ENCODE measurements around the gene MAML3.

The MAML3 gene

DNA sequence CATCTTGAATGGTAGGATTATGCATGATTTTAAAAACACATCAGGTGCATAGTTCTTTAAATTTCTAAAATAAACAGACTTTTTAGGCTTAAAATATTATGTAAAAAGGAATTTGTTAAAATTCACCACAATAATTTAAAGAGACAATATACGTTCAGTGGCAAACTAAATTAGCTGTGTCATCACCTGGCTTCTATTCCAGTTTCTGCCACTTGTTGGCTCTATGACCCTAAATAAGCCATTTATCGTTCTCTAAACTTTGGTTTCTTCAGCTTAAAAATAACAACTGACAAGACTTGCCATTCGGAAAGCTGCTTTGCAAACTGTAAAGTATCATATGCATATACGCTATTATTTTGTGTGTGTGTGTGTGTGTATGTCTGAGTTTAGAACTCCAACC is 347.1 kb downstream of the MAML3 start:
- WGBS = 91% methylated on average over 1 of the region's 4 CpGs
- H3K9me3 ChIP-seq (ENCODE audit: control insufficient read depth, low read length) = peaks cover 11% of the 10 kb centered on the region
- no peak overlapping the region for H3K18ac ChIP-seq (ENCODE audit: low read depth in 1 of 2, low read length in 2 of 2)
- no peak overlapping the region for H4K8ac ChIP-seq (ENCODE audit: low read length)
- no peak overlapping the region for H2AFZ ChIP-seq (ENCODE audit: low read depth, low read length)
- H3K27ac ChIP-seq (ENCODE audit: low read length, poor library complexity, severe bottlenecking) = no peak overlapping the region
- no peak overlapping the region for H2BK15ac ChIP-seq (ENCODE audit: low read depth, poor library complexity, severe bottlenecking)
- no peak overlapping the region for H2BK120ac ChIP-seq (ENCODE audit: low read depth, low read length)
- H3K9ac ChIP-seq (ENCODE audit: low read length) = no peak overlapping the region
- no peak overlapping the region for H3K4me3 ChIP-seq (ENCODE audit: insufficient read depth in 1 of 2, low read depth in 1 of 2, low read length in 2 of 2)
- no peak overlapping the region for H2AK5ac ChIP-seq (ENCODE audit: low read length, severe bottlenecking)
- H4K91ac ChIP-seq (ENCODE audit: low read length) = no peak overlapping the region
- H2BK5ac ChIP-seq (ENCODE audit: low read depth, low read length, poor library complexity, severe bottlenecking) = no peak overlapping the region
- H3K27me3 ChIP-seq (ENCODE audit: control insufficient read depth in 1 of 2, insufficient read depth in 1 of 2, low read length in 2 of 2) = no peaks in the 10 kb centered on the region
- H3K36me3 ChIP-seq (ENCODE audit: control insufficient read depth in 1 of 2, insufficient read depth in 2 of 2, low read depth in 1 of 2, low read length in 2 of 2) = no peaks in the 10 kb centered on the region
- no peak overlapping the region for H3K14ac ChIP-seq (ENCODE audit: low read length in 2 of 2)
- peaks cover 3% of the 10 kb centered on the region for H3K4me1 ChIP-seq (ENCODE audit: control insufficient read depth, insufficient read depth, low read depth, low read length)
- H3K79me1 ChIP-seq (replicated peaks; ENCODE audit: low read length, poor library complexity, severe bottlenecking) = peaks cover 8% of the 10 kb centered on the region
- H3K4me2 ChIP-seq (ENCODE audit: low read length, poor library complexity, severe bottlenecking) = no peak overlapping the region
- no peak for DNase-seq
- H3K23ac ChIP-seq (ENCODE audit: low read length in 2 of 2) = no peak overlapping the region
- H2BK12ac ChIP-seq (ENCODE audit: low read length in 2 of 2) = no peak overlapping the region
- H3K4ac ChIP-seq (ENCODE audit: low read depth in 1 of 2, low read length in 2 of 2) = no peak overlapping the region

DNA sequence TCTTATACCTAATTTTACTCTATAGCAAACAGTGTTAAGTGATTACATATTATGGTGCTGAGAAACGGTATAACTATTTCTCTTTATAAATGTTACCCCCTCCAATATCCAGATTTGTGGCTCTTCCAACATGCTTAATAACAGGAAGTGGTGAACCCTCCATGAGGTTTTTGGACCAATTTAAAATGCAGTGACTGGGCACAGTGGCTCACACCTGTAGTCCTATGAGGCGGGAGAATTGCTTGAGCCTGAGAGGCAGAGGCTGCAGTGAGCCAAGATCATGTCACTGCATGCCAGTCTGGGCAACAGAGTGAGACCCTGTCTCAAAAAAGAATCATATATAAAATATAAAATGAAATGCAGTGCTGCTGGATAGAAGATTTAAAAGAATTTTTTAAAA is 351.1 kb downstream of the MAML3 start:
- no peak overlapping the region for H3K9ac ChIP-seq (ENCODE audit: low read length)
- H3K27me3 ChIP-seq (ENCODE audit: control insufficient read depth in 1 of 2, insufficient read depth in 1 of 2, low read length in 2 of 2) = no peaks in the 10 kb centered on the region
- no peak overlapping the region for H3K23ac ChIP-seq (ENCODE audit: low read length in 2 of 2)
- H2BK120ac ChIP-seq (ENCODE audit: low read depth, low read length) = no peak overlapping the region
- no peak overlapping the region for H3K14ac ChIP-seq (ENCODE audit: low read length in 2 of 2)
- H2AFZ ChIP-seq (ENCODE audit: low read depth, low read length) = no peak overlapping the region
- no peak overlapping the region for H3K27ac ChIP-seq (ENCODE audit: low read length, poor library complexity, severe bottlenecking)
- H2BK5ac ChIP-seq (ENCODE audit: low read depth, low read length, poor library complexity, severe bottlenecking) = no peak overlapping the region
- no peak overlapping the region for H4K91ac ChIP-seq (ENCODE audit: low read length)
- no peak for DNase-seq
- no peak overlapping the region for H2BK15ac ChIP-seq (ENCODE audit: low read depth, poor library complexity, severe bottlenecking)
- H3K4me3 ChIP-seq (ENCODE audit: insufficient read depth in 1 of 2, low read depth in 1 of 2, low read length in 2 of 2) = no peak overlapping the region
- no peaks in the 10 kb centered on the region for H3K9me3 ChIP-seq (ENCODE audit: control insufficient read depth, low read length)
- H4K8ac ChIP-seq (ENCODE audit: low read length) = no peak overlapping the region
- H3K79me1 ChIP-seq (replicated peaks; ENCODE audit: low read length, poor library complexity, severe bottlenecking) = peaks cover 6% of the 10 kb centered on the region
- no peaks in the 10 kb centered on the region for H3K36me3 ChIP-seq (ENCODE audit: control insufficient read depth in 1 of 2, insufficient read depth in 2 of 2, low read depth in 1 of 2, low read length in 2 of 2)
- H3K4me1 ChIP-seq (ENCODE audit: control insufficient read depth, insufficient read depth, low read depth, low read length) = peaks cover 1% of the 10 kb centered on the region
- no peak overlapping the region for H2BK12ac ChIP-seq (ENCODE audit: low read length in 2 of 2)
- 100% methylated on average over 1 of the region's 2 CpGs for WGBS
- no peak overlapping the region for H3K4ac ChIP-seq (ENCODE audit: low read depth in 1 of 2, low read length in 2 of 2)
- H2AK5ac ChIP-seq (ENCODE audit: low read length, severe bottlenecking) = no peak overlapping the region
- no peak overlapping the region for H3K18ac ChIP-seq (ENCODE audit: low read depth in 1 of 2, low read length in 2 of 2)
- H3K4me2 ChIP-seq (ENCODE audit: low read length, poor library complexity, severe bottlenecking) = no peak overlapping the region

DNA sequence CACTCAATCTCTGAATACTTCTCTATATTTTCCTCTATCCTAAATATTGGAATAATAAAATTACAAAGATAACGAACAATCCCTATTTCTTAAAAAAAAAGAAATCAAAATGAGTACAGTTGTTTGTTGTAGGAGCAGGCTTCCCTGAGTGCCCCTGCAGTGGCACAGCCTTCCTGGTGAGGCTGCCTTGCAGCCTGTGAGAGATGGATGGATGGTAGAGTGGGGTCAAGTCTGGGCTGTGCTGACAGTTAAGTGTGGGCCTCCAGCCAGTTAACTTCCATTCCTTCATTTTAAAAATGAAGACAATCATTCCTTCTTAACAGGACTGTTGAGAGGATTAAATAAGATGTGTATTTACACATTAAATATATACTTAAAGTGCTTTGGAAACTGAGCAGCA is 351.5 kb downstream of the MAML3 start:
- no CpG with 5 or more reads among the region's 1 CpG for WGBS
- H3K18ac ChIP-seq (ENCODE audit: low read depth in 1 of 2, low read length in 2 of 2) = no peak overlapping the region
- no peaks in the 10 kb centered on the region for H3K27me3 ChIP-seq (ENCODE audit: control insufficient read depth in 1 of 2, insufficient read depth in 1 of 2, low read length in 2 of 2)
- peaks cover 4% of the 10 kb centered on the region for H3K79me1 ChIP-seq (replicated peaks; ENCODE audit: low read length, poor library complexity, severe bottlenecking)
- no peaks in the 10 kb centered on the region for H3K36me3 ChIP-seq (ENCODE audit: control insufficient read depth in 1 of 2, insufficient read depth in 2 of 2, low read depth in 1 of 2, low read length in 2 of 2)
- H2BK5ac ChIP-seq (ENCODE audit: low read depth, low read length, poor library complexity, severe bottlenecking) = no peak overlapping the region
- no peak overlapping the region for H2AFZ ChIP-seq (ENCODE audit: low read depth, low read length)
- no peak overlapping the region for H2BK12ac ChIP-seq (ENCODE audit: low read length in 2 of 2)
- no peak overlapping the region for H4K91ac ChIP-seq (ENCODE audit: low read length)
- H2BK15ac ChIP-seq (ENCODE audit: low read depth, poor library complexity, severe bottlenecking) = no peak overlapping the region
- no peak overlapping the region for H3K4me3 ChIP-seq (ENCODE audit: insufficient read depth in 1 of 2, low read depth in 1 of 2, low read length in 2 of 2)
- H2AK5ac ChIP-seq (ENCODE audit: low read length, severe bottlenecking) = no peak overlapping the region
- no peak overlapping the region for H3K27ac ChIP-seq (ENCODE audit: low read length, poor library complexity, severe bottlenecking)
- H3K9ac ChIP-seq (ENCODE audit: low read length) = no peak overlapping the region
- H3K4ac ChIP-seq (ENCODE audit: low read depth in 1 of 2, low read length in 2 of 2) = no peak overlapping the region
- no peak overlapping the region for H3K14ac ChIP-seq (ENCODE audit: low read length in 2 of 2)
- no peak overlapping the region for H4K8ac ChIP-seq (ENCODE audit: low read length)
- H2BK120ac ChIP-seq (ENCODE audit: low read depth, low read length) = no peak overlapping the region
- no peak for DNase-seq
- H3K23ac ChIP-seq (ENCODE audit: low read length in 2 of 2) = no peak overlapping the region
- no peaks in the 10 kb centered on the region for H3K9me3 ChIP-seq (ENCODE audit: control insufficient read depth, low read length)
- H3K4me2 ChIP-seq (ENCODE audit: low read length, poor library complexity, severe bottlenecking) = no peak overlapping the region
- peaks cover 1% of the 10 kb centered on the region for H3K4me1 ChIP-seq (ENCODE audit: control insufficient read depth, insufficient read depth, low read depth, low read length)

DNA sequence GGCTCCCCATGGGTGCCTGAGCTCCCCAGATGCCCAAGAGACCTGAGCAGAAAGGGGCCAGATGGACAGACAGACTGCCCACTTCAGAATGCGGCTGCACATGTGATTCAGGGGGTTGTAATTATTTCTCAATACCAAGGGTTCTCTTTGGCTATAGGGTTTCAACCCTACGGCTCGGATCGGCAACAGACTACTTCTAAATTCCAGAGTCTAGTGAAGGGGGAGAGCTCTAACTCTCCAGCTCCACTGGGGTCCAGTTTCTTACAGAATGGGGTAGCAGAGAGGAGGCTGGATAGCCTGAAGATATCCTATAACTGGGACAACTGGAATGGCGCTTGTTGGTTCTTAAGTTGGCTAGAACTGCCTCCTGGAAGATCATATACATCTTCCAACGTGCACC is 352.1 kb downstream of the MAML3 start:
- Histone ChIP-seq H3K23ac (ENCODE audit: low read length in 2 of 2) (no peak overlapping the region), H3K9ac (ENCODE audit: low read length) (no peak overlapping the region), H3K36me3 (ENCODE audit: control insufficient read depth in 1 of 2, insufficient read depth in 2 of 2, low read depth in 1 of 2, low read length in 2 of 2) (no peaks in the 10 kb centered on the region), H3K4me3 (ENCODE audit: insufficient read depth in 1 of 2, low read depth in 1 of 2, low read length in 2 of 2) (no peak overlapping the region), H4K91ac (ENCODE audit: low read length) (peak overlapping the region; percentile 27), H2BK120ac (ENCODE audit: low read depth, low read length) (no peak overlapping the region), H3K4me2 (ENCODE audit: low read length, poor library complexity, severe bottlenecking) (no peak overlapping the region), H3K79me1 (replicated peaks; ENCODE audit: low read length, poor library complexity, severe bottlenecking) (peaks cover 5% of the 10 kb centered on the region), H3K18ac (ENCODE audit: low read depth in 1 of 2, low read length in 2 of 2) (peak overlapping the region in 1 of 2 experiments; percentile 70), H3K4me1 (ENCODE audit: control insufficient read depth, insufficient read depth, low read depth, low read length) (peaks cover 1% of the 10 kb centered on the region), H4K8ac (ENCODE audit: low read length) (no peak overlapping the region), H3K4ac (ENCODE audit: low read depth in 1 of 2, low read length in 2 of 2) (no peak overlapping the region), H3K27ac (ENCODE audit: low read length, poor library complexity, severe bottlenecking) (no peak overlapping the region), H2AFZ (ENCODE audit: low read depth, low read length) (no peak overlapping the region), H3K14ac (ENCODE audit: low read length in 2 of 2) (no peak overlapping the region), H2BK5ac (ENCODE audit: low read depth, low read length, poor library complexity, severe bottlenecking) (no peak overlapping the region), H3K27me3 (ENCODE audit: control insufficient read depth in 1 of 2, insufficient read depth in 1 of 2, low read length in 2 of 2) (no peaks in the 10 kb centered on the region), H2BK15ac (ENCODE audit: low read depth, poor library complexity, severe bottlenecking) (no peak overlapping the region), H2AK5ac (ENCODE audit: low read length, severe bottlenecking) (no peak overlapping the region), H2BK12ac (ENCODE audit: low read length in 2 of 2) (no peak overlapping the region), H3K9me3 (ENCODE audit: control insufficient read depth, low read length) (no peaks in the 10 kb centered on the region)
- 98% methylated on average over 6 of the region's 6 CpGs for WGBS
- no peak for DNase-seq

Data from mesenchymal stem cell (in vitro differentiated cells and primary cell).